IPS-NIHi7 (cell line): ENCODE data around the gene KDM8.

Source experiments
- DNase-seq: peaks from one replicate; pipeline ENCODE4 v3.0.0; 2012; ENCODE audit warnings: mixed read lengths; ENCODE audit errors: extremely low spot score

The KDM8 gene

GRCh38 chr16:27229891-27230470, 26.7 kb downstream of the KDM8 start:
- DNase-seq, result no peak

DNA sequence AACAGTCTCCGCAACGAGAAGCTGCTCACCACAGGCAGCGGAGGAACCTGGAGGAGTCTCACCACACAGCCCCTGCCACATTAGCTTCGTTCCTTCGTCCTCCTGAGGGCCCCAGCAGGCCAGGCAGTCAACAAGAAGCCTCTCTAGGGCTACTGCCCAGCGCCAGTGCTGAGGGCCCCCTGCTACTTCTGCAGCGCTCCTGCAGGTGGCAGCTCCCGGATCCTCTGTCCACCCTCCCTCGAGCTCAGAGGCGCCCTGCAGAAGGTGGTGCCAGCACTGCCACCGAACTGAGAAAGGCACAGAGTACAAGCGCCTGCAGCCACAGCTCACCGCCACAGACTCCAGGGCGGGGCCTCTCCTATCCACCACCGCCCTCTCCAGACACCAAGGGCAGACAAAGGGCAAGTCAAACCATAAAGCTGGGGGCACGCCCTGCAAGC, 27.3 kb downstream of the KDM8 start:
- DNase-seq, result no peak

DNA sequence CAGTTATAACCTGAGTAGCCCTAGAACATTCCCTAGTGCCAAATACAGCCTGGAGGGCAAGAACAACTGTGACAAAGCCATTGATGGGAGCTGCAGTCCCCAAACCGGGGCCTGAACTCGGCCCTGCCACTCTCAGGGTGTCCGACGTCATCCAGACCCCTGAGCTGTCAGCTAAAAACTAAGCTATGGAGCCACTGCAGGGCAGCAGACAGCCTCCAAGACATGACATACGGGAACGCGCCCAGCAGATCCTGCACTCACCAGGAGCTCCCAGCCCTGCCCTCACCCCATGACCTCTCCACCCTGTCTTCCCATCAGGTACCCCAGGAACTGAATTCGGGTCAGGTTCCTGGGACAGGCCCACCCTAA, 28.4 kb downstream of the KDM8 start:
- DNase-seq, result no peak

DNA sequence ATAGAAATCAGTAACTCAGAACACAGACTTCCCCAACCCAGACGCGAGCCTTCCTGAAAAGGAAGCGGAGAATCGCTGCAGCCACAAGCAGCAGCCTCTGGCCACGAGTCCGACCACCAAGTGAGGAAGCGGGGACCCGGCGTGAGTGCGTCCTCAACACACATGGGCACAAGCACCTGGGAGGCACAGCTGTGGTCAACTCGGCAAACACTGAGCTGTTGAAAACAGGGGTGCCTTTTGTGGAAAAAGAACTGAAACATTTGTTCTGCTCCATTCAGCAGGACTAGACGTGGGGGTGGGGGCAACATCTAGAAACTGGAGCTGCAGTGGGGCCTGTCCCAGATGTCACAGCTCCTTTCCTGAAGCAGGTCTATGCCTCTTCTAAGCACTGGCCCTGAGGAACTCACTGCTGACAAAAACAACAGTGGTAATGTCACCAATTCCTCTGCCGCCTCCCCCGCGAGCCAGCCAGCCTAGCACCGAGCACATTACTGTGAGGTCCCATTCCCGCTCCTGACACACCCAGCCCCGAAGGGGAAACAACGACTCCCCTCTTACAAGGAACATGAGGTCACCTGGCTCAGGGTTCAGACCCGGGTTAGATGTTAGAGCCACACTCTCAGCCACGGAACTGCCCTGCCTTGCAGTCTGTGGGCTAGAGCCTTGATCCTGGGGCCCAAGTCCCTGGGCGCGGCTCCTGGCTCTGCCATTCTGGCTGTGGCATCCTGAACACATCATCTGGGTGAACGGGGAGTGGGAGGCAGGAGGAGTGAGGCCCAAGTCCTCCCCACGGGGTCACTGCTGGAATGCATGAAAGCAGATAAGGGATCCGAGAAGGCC, 29.0 kb downstream of the KDM8 start:
- DNase-seq, result no peak

- no peak for DNase-seq
These were observed 29.7 kb downstream of the KDM8 start for GRCh38 chr16:27232901-27233625.

- no peak for DNase-seq
These were observed 30.4 kb downstream of the KDM8 start for GRCh38 chr16:27233731-27234130.

- DNase-seq, result no peak
These were observed 30.8 kb downstream of the KDM8 start for GRCh38 chr16:27234171-27234570.

GRCh38 chr16:27234603-27235002, 31.3 kb downstream of the KDM8 start:
- no peak for DNase-seq

- peak; percentile 72 for DNase-seq
These were observed 32.0 kb downstream of the KDM8 start for GRCh38 chr16:27235055-27235937.

DNA sequence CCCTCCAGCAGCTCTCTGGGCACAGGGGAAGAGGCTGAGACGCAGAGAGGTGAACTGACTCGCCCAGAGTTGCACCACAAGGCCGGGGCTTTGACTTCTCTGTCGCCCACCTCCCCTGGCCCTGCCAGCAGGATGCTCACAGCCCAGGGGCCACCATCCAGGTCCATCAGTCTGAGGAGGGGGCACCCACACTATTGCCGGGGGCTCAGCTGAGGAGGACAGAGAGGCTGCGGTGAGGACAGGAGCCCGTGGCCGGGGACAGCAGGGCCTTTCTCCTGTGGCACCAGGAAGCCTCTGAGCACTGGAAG, 32.6 kb downstream of the KDM8 start:
- no peak for DNase-seq

DNA sequence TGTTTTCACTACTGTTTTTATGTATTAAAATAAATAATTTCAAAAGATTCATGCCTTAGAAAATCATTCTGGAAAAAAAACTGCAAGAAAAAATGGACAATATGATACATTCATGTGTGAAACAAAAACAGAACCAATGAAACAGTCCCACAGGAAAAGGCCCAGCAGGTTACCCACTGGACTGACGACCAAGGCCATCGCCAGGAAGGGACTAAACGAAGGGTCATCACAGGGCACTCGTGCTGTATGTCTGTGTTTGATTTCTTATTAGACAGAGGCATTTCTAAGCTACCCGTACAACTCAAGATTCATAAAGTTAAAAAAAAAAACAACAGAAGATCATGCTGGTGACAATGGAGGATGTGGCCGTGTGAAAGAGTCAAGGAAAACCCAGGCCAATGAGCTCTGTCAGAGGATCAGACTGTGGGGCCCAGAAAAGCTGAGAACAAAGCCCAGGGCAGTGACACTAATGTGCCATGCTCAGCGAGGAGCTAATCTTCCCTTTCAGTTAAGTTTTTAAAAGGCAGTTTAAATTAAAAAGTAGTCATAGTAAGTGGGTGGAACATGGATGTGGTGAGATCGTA, 33.4 kb downstream of the KDM8 start:
- DNase-seq, result no peak

GRCh38 chr16:27237219-27238015, 34.1 kb downstream of the KDM8 start:
- no peak for DNase-seq

DNA sequence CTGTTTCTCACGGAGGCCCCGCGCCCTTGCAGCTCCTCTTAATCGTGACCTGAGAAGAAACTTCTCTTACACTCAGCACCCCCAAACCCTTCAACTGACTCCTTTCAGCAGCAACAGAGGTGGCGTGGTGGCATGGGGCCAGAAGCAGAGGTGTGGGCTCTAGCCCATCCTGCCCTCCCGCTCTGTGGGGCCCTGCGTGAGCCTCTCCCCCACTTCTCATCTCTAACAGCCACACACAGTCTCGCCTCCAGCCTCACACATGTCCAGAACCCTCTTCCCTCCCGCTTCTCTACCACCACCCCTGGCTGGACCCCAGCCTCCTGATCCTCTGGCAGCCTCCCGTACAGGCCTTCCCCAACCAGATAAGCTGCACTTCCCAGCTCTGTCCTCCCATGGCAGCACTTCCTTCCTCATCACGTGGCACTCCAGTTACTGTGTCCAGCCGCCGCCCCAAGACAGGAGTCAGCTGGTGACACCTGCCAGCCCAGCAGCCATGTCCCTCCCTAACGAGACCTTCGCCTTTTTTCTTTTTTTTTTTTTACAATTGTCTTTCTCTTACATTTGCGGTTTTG, 34.8 kb downstream of the KDM8 start:
- no peak for DNase-seq

DNA sequence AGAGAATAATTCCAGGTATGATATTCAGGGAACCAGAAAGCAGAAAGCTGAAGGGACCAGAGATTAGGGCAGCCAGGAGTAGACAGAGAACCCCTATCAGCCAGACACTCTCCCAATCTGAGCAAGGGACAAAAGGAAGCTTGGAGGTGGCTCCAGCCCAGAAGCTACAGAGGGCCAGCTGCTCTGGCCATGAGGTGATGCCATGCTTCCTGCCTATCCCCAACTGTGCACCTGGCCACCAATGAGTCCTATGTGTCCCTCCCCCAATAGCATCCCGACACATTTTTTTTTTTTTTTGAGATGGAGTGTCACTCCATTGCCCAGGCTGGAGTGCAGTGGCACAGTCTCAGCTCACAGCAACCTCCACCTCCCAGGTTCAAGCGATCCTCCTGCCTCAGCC, 35.3 kb downstream of the KDM8 start:
- no peak for DNase-seq

DNA sequence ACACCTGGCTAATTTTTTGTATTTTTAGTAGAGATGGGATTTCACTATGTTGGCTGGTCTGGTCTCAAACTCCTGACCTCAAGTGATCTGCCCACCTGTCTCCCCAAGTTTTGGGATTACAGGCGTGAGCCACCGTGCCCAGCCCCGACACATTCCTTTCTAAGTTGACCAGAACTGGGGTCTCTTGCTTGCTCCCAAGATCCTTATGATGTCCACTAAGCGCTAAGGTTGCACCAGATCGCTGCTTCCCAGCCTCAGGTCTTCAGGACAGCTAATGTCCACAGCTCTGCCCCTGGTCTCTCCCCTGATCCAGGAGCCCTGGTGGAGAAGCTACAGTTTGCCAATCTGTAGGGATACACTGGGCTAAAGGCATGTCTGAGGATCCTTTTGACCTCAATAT, 35.7 kb downstream of the KDM8 start:
- no peak for DNase-seq

GRCh38 chr16:27239906-27240655, 36.8 kb downstream of the KDM8 start:
- DNase-seq, result no peak

- no peak for DNase-seq
These were observed 37.7 kb downstream of the KDM8 start for GRCh38 chr16:27240948-27241531.

DNA sequence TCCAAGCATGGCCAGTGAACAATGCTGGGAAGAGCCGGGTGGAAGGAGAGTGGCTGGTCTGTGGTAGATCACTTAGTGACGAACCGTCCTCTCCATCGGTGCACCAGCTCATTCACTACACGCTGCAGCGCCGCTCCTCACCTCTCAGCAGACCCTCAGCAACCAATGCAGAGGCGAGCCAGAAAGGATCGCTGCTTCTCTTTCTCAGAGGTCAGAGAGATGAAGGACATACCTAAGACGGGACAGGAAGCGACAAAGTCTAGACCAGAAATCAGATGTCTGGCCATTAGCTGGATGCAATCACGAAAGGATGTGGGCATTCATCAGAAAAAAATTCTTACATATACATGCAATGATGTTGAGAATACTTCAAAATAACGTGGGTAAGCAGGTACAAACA, 38.3 kb downstream of the KDM8 start:
- DNase-seq, result no peak

DNA sequence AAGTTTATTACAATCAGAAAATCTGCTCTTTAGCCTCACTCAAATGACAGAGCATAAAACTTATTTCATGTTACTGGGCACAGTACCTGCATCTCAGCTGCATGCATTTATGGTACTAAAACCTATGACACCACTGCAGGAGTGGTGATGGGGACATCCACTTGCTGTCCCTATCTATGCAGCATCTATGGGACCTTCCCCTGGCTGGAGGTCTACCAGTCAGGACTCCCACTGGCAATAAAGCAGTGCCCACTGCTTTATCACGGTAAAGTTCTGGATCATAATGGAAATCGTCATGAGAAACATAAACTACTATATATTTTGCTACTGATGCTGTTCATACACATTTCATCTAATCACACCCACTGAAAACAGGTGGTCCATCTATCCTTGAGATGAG, 39.1 kb downstream of the KDM8 start:
- DNase-seq, result no peak
